OCI-LY7 (cell line): ENCODE measurements around the gene TUBA8. TPM values are rescaled to one million over a fixed set of nuclear protein-coding genes. Genes with fewer than 3 reads are reported as not detected.
A peak's percentile ranks its signal among the peaks of the same experiment; 100 is the strongest.
"Not testable (repeated sequence)": the region's sequence is repeated elsewhere in the genome, so short reads cannot be mapped to it uniquely, and the experiment has no call there.

Source experiments
- BruUV-seq: library from RNA; stranded (reverse); fragments of 400-500 nt; replicated peaks from 2 replicates; lab custom pipeline; 2021; lab: Mats Ljungman, UMichigan
- CTCF ChIA-PET: fragments of 300-600 bp; sonication (Branson Sonifier 250); formaldehyde crosslinking; loops from one replicate; lab custom pipeline; 2022; ENCODE audit warnings: antibody characterized with exemption; ENCODE audit not compliant: unreplicated experiment; lab: Charles Lee
- POLR2A ChIA-PET: fragments of 300-600 bp; sonication (Branson Sonifier 250); formaldehyde crosslinking; loops from one replicate; lab custom pipeline; 2022; ENCODE audit warnings: antibody characterized with exemption; lab: Charles Lee
- DNase-seq: peaks from one replicate; pipeline ENCODE4 v3.0.0-alpha.2; 2015; ENCODE audit warnings: low spot score
- H2AFZ ChIP-seq: fragments of 200-600 bp; sonication (generic), shearing (Covaris generic); 2 replicates; pipeline ENCODE4 v1.6.1; 2014; ENCODE audit warnings: mild to moderate bottlenecking, antibody characterized with exemption, low read length, moderate library complexity
- H3K27ac ChIP-seq: fragments of 200-600 bp; sonication (generic); 2 replicates; pipeline ENCODE4 v1.5.1; 2014; ENCODE audit warnings: mixed run types, low read depth, mild to moderate bottlenecking, moderate library complexity, low read length, inconsistent platforms; ENCODE audit not compliant: poor library complexity, severe bottlenecking
- H3K36me3 ChIP-seq: fragments of 200-600 bp; sonication (generic); 2 replicates; pipeline ENCODE4 v1.6.1; 2014; ENCODE audit warnings: mild to moderate bottlenecking, antibody characterized with exemption, low read length, moderate library complexity, mixed read lengths; ENCODE audit not compliant: insufficient read depth
- H3K4me1 ChIP-seq: fragments of 200-600 bp; sonication (generic); 2 replicates; pipeline ENCODE4 v1.5.1; 2014; ENCODE audit warnings: mild to moderate bottlenecking, low read length; ENCODE audit not compliant: insufficient read depth, poor library complexity, severe bottlenecking
- H3K4me2 ChIP-seq: fragments of 200-600 bp; sonication (generic); 2 replicates; pipeline ENCODE4 v1.6.1; 2014; ENCODE audit warnings: mild to moderate bottlenecking, low read length
- H3K4me3 ChIP-seq: fragments of 200-600 bp; sonication (generic); 2 replicates; pipeline ENCODE4 v1.5.1; 2014; ENCODE audit warnings: mild to moderate bottlenecking, low read depth, low read length; ENCODE audit not compliant: poor library complexity, severe bottlenecking
- H3K79me2 ChIP-seq: fragments of 200-600 bp; sonication (generic); 2 replicates; pipeline ENCODE4 v1.6.1; 2016; ENCODE audit warnings: low read depth, mild to moderate bottlenecking, low read length, moderate library complexity, mixed read lengths; ENCODE audit not compliant: insufficient read depth
- H3K9me2 ChIP-seq: fragments of 200-600 bp; sonication (generic); 2 replicates; pipeline ENCODE4 v1.6.1; 2016; ENCODE audit warnings: mild to moderate bottlenecking, low read length, mixed read lengths; ENCODE audit not compliant: insufficient read depth
- H3K9me3 ChIP-seq: fragments of 200-600 bp; sonication (generic); 2 replicates; pipeline ENCODE4 v1.6.1; 2014; ENCODE audit warnings: mild to moderate bottlenecking, mixed run types, low read length, mixed read lengths
- H4K20me1 ChIP-seq: fragments of 200-600 bp; sonication (generic); 2 replicates; pipeline ENCODE4 v1.6.1; 2014; ENCODE audit warnings: mild to moderate bottlenecking, antibody characterized with exemption, low read length, moderate library complexity, mixed read lengths; ENCODE audit not compliant: insufficient read depth
- CTCF ChIP-seq: fragments of 200-600 bp; sonication (generic); conservative IDR thresholded peaks from 2 replicates; pipeline ENCODE4 v1.5.1; 2014; ENCODE audit warnings: mild to moderate bottlenecking, antibody characterized with exemption, low read length, moderate library complexity, mixed read lengths
- EZH2phosphoT487 ChIP-seq: fragments of 200-600 bp; sonication (generic); IDR thresholded peaks from 2 replicates; pipeline ENCODE4 v1.6.1; 2018; ENCODE audit warnings: low read depth, borderline replicate concordance, mild to moderate bottlenecking, mixed run types, antibody characterized with exemption, low read length, moderate library complexity, mixed read lengths
- intact Hi-C: fragments of 100-400 bp; cut with micrococcal nuclease; formaldehyde crosslinking; loops from one replicate; pipeline ENCODE4 v1.10.0; 2022; ENCODE audit not compliant: unreplicated experiment
- total RNA-seq, 2 experiments: library from RNA; depleted of rRNA in 1 of 2; stranded (reverse); fragments of >200 nt in 1 of 2; shearing (Covaris generic) in 1 of 2; gene quantifications; 2 replicates each; pipeline ENCODE4 v1.2.3, GENCODE V29; 2014 to 2022

The TUBA8 gene
- total RNA-seq, 2 experiments from 2014 or later: 1.9 to 2.0 TPM

DNA sequence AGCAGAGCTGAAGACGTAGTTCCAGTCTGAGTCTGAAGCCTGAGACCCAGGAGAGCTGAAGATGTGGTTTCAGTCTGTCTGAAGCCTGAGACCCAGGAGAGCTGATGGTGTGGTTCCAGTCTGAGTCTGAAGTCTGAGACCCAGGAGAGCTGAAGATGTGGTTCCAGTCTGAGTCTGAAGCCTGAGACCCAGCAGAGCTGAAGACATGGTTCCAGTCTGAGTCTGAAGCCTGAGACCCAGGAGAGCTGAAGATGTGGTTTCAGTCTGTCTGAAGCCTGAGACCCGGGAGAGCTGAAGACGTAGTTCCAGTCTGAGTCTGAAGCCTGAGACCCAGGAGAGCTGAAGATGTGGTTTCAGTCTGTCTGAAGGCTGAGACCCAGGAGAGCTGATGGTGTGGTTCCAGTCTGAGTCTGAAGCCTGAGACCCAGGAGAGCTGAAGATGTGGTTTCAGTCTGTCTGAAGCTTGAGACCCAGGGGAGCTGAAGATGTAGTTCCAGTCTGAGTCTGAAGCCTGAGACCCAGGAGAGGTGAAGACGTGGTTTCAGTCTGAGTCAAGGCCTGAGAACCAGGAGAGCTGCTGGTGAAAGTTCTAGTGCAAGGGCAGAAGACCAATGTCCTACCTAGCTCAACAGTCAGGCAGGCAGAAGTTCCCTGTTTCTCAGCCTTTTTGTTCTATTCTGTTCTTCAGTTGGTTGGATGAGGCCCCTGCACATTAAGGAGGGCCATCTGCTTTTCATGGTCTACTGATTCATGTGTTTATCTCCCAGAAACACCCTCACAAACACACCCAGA is 3.9 kb upstream of the TUBA8 start:
- peak; percentile 27 for DNase-seq

GRCh38 chr22:18108187-18108586 is 2.4 kb upstream of the TUBA8 start:
- Histone ChIP-seq H3K9me3 (peaks cover 10% of the 10 kb centered on the region; the same call in 1 of the 2 replicates), H3K36me3 (peaks cover 12% of the 10 kb centered on the region), H2AFZ (no peak overlapping the region), H4K20me1 (no peaks in the 10 kb centered on the region), H3K9me2 (no peaks in the 10 kb centered on the region), H3K4me1 (peaks cover 8% of the 10 kb centered on the region), H3K4me3 (no peak overlapping the region), H3K4me2 (no peak overlapping the region), H3K27ac (no peak overlapping the region), H3K79me2 (no peaks in the 10 kb centered on the region)
- intact Hi-C loops: no loop called here
- BruUV-seq: no TSS peak
- DNase-seq: no peak
- CTCF ChIA-PET: no interaction called here
- POLR2A ChIA-PET: interaction anchor here (0.6 kb wide), 1 partner anchor 13 kb away, joined by 3 read pairs; no protein-coding TSS in a partner anchor
- no peak for TF ChIP-seq CTCF
- no peak for TF ChIP-seq EZH2phosphoT487

More for the DNA sequence above, 3.9 kb upstream of the TUBA8 start:
- H4K20me1 ChIP-seq, H2AFZ ChIP-seq, H3K9me3 ChIP-seq, H3K79me2 ChIP-seq, H3K4me3 ChIP-seq, H3K9me2 ChIP-seq, H3K27ac ChIP-seq, H3K4me2 ChIP-seq, intact Hi-C loops, H3K4me1 ChIP-seq, BruUV-seq: not testable (repeated sequence)
- POLR2A ChIA-PET: interaction anchor here (0.8 kb wide), 1 partner anchor 35 kb away, joined by 3 read pairs; no protein-coding TSS in a partner anchor
- H3K36me3 ChIP-seq: peaks cover 13% of the 10 kb centered on the region
- CTCF ChIA-PET: interaction anchor here (0.6 to 0.7 kb wide), 3 partner anchors 13 to 329 kb away, joined by 3 to 4 read pairs (median 3); no protein-coding TSS in a partner anchor

DNA sequence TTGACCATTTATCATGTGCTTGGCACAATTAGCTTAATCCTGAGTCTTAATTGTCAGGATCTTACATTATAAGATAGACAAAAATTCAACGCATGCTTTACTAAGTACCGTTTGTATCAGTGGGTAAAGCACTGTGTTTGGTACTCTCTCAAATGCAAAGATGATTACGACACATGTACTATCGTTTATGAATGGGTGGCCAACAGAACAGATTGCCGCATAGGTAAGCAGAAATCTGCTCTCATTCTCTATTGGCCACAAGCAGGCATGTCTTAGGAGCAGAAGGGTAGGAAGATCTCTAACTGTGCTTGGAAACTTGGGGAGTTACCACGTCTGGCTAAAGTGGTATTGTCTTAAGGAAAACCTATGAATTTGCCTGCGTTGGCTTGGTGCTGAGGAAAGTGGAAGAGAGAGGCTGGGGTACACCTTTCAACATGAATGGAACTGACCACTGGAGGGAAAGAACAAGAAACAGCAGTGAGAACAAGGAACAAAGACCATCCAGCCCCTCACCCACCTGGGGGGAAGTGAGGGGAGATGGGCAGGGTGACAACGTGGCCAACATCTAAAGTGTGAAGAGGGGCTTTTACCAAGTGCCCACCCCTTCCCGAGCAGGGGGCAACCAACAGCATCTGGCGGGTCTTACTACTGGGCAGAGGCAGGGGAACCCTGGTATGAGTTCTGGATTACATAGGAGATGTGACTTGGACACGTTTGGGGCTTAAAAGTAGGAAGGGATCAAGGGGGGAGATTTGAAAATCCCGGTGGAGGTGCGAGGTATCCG is 1.0 kb upstream of the TUBA8 start:
- Histone ChIP-seq H3K4me1 (peaks cover 11% of the 10 kb centered on the region), H3K9me3 (peaks cover 10% of the 10 kb centered on the region; the same call in 1 of the 2 replicates), H3K27ac (no peak overlapping the region), H3K9me2 (no peaks in the 10 kb centered on the region), H3K79me2 (no peaks in the 10 kb centered on the region), H3K4me2 (no peak overlapping the region), H4K20me1 (no peaks in the 10 kb centered on the region), H3K4me3 (no peak overlapping the region), H3K36me3 (peaks cover 12% of the 10 kb centered on the region), H2AFZ (no peak overlapping the region)
- no TSS peak for BruUV-seq
- intact Hi-C loops: no loop called here
- TF ChIP-seq EZH2phosphoT487 (no peak), CTCF (no peak)
- ChIA-PET CTCF (no interaction called here), POLR2A (no interaction called here)
- no peak for DNase-seq
